Panc1 (cell line): Measurements from ENCODE around the gene ASMTL.

Source experiments
- POLR2AphosphoS5 ChIP-seq: IDR thresholded peaks from 2 replicates; pipeline ENCODE4 v1.6.1; 2012; ENCODE audit warnings: mild to moderate bottlenecking, low read depth, low read length, moderate library complexity
- REST ChIP-seq, 2 experiments: IDR thresholded peaks; 2 replicates each; pipeline ENCODE4 v1.6.1; 2011 to 2012; ENCODE audit warnings: low read depth in 2 of 2, control low read depth in 1 of 2, low read length in 1 of 2, mild to moderate bottlenecking in 1 of 2, moderate library complexity in 1 of 2; ENCODE audit not compliant: insufficient read depth in 1 of 2
- SIN3A ChIP-seq: IDR thresholded peaks from 2 replicates; pipeline ENCODE4 v1.6.1; 2012; ENCODE audit warnings: low read depth, mild to moderate bottlenecking, low read length, moderate library complexity, borderline replicate concordance; ENCODE audit not compliant: insufficient read depth
- TCF7L2 ChIP-seq: IDR thresholded peaks from 2 replicates; pipeline ENCODE4 v1.6.1; 2011; ENCODE audit warnings: mild to moderate bottlenecking, low read depth, low read length, inconsistent platforms
- TF ChIP-seq, protein P1 (sequence below): fragments of 450-650 bp; IDR thresholded peaks from 2 replicates; pipeline ENCODE4 v1.5.1; 2017; ENCODE audit warnings: mild to moderate bottlenecking

DNA sequence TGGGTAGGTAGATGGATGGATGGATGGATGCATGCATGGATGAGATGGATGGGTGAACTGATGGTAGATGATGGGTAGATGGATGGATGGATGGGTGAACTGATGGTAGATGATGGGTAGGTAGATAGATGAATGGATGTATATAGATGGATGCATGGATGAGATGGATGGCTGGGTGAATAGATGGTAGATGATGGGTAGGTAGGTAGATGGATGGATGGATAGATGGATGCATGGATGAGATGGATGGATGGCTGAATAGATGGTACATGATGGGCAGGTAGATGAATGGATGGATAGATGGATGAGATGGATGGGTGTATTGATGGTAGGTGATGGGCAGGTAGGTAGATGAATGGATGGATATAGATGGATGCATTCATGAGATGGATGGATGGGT lies 45.7 kb downstream of the ASMTL start:
- TF ChIP-seq, protein P1, sequence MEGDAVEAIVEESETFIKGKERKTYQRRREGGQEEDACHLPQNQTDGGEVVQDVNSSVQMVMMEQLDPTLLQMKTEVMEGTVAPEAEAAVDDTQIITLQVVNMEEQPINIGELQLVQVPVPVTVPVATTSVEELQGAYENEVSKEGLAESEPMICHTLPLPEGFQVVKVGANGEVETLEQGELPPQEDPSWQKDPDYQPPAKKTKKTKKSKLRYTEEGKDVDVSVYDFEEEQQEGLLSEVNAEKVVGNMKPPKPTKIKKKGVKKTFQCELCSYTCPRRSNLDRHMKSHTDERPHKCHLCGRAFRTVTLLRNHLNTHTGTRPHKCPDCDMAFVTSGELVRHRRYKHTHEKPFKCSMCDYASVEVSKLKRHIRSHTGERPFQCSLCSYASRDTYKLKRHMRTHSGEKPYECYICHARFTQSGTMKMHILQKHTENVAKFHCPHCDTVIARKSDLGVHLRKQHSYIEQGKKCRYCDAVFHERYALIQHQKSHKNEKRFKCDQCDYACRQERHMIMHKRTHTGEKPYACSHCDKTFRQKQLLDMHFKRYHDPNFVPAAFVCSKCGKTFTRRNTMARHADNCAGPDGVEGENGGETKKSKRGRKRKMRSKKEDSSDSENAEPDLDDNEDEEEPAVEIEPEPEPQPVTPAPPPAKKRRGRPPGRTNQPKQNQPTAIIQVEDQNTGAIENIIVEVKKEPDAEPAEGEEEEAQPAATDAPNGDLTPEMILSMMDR: no peak
- TF ChIP-seq POLR2AphosphoS5 (no peak), SIN3A (no peak), REST (IDR thresholded peaks at IDR 0.05; ENCODE audit: insufficient read depth in 1 of 2, low read depth in 2 of 2, low read length in 1 of 2) (no peak), TCF7L2 (no peak)
